Peyer's patch (tissue), 4 donors: ENCODE measurements around the gene CFL2. TPM values are rescaled to one million over a fixed set of nuclear protein-coding genes. Genes with fewer than 3 reads are reported as not detected.

Experiments used
- DNase-seq, 3 donors: peaks; one replicate each; pipeline ENCODE4 v3.0.0-alpha.2; 2017 to 2019
- H3K27ac ChIP-seq, 4 donors: fragments of 200-600 bp; sonication (generic); one replicate each; pipeline ENCODE4 v1.5.1; 2016 to 2019
- H3K27me3 ChIP-seq, 2 donors: fragments of 200-600 bp; sonication (generic); one replicate each; pipeline ENCODE4 v1.5.1; 2019
- H3K36me3 ChIP-seq, 3 donors: fragments of 200-600 bp; sonication (generic); one replicate each; pipeline ENCODE4 v1.5.1; 2016 to 2019
- H3K4me1 ChIP-seq, 4 donors: fragments of 200-600 bp; sonication (generic); one replicate each; pipeline ENCODE4 v1.5.1; 2016 to 2019
- H3K4me3 ChIP-seq, 4 donors: fragments of 200-600 bp; sonication (generic); 1 replicate in 3 of 4; 2 replicates in 1 of 4; pipeline ENCODE4 v1.5.1; 2016 to 2019; ENCODE audit warnings: mild to moderate bottlenecking in 1 of 4
- H3K9me3 ChIP-seq, 4 donors: fragments of 200-600 bp; sonication (generic); one replicate each; pipeline ENCODE4 v1.5.1; 2016 to 2019; ENCODE audit warnings: mild to moderate bottlenecking in 1 of 4
- CTCF ChIP-seq, 6 experiments: fragments of 450-650 bp in 4 of 6; fragments of 200-600 bp in 2 of 6; sonication (generic) in 1 of 6; IDR thresholded peaks; one replicate each; pipeline ENCODE4 v1.5.1; 2017 to 2019; ENCODE audit warnings: antibody characterized with exemption in 6 of 6, mild to moderate bottlenecking in 3 of 6, moderate library complexity in 1 of 6
- POLR2A ChIP-seq, 2 donors: fragments of 450-650 bp; IDR thresholded peaks; one replicate each; pipeline ENCODE4 v1.5.1; 2017; ENCODE audit warnings: antibody characterized with exemption in 2 of 2, mild to moderate bottlenecking in 2 of 2, moderate library complexity in 2 of 2
- small RNA-seq, 2 donors: library from RNA; depleted of rRNA; stranded (forward); fragments of <200 nt; gene quantifications; one replicate each; pipeline ENCODE3, GENCODE V24; 2016
- total RNA-seq, 4 donors: library from RNA; depleted of rRNA; stranded (reverse); fragments of >200 nt; gene quantifications; one replicate each; pipeline ENCODE4 v1.1.0, GENCODE V29; 2016

CFL2 gene
- total RNA-seq, 4 donors from 2014 or later = 5.2 to 15.8 (median 11.5) TPM

GRCh38 chr14:34665785-34666435 is 48.5 kb downstream of the CFL2 start:
- TF ChIP-seq CTCF (IDR thresholded peaks at IDR 0.05) (no peak), POLR2A (IDR thresholded peaks at IDR 0.05) (no peak)
- H3K9me3 ChIP-seq = no peaks in the 10 kb centered on the region
- H3K27me3 ChIP-seq = no peaks in the 10 kb centered on the region
- H3K27ac ChIP-seq = peak overlapping the region in 2 of 4 donors; percentile 22 to 25
- no peaks in the 10 kb centered on the region for H3K4me1 ChIP-seq
- H3K36me3 ChIP-seq = no peaks in the 10 kb centered on the region
- H3K4me3 ChIP-seq = no peak overlapping the region
- DNase-seq = peak in 2 of 3 donors; percentile 32 to 59

GRCh38 chr14:34662561-34663088 is 51.8 kb downstream of the CFL2 start:
- no peak overlapping the region for H3K27ac ChIP-seq
- TF ChIP-seq POLR2A (IDR thresholded peaks at IDR 0.05) = no peak
- TF ChIP-seq CTCF (IDR thresholded peaks at IDR 0.05) = no peak
- no peaks in the 10 kb centered on the region for H3K9me3 ChIP-seq
- DNase-seq = no peak
- H3K36me3 ChIP-seq = no peaks in the 10 kb centered on the region
- no peaks in the 10 kb centered on the region for H3K4me1 ChIP-seq
- H3K4me3 ChIP-seq = no peak overlapping the region
- H3K27me3 ChIP-seq = no peaks in the 10 kb centered on the region

- no peak for TF ChIP-seq POLR2A (IDR thresholded peaks at IDR 0.05)
- no peak for TF ChIP-seq CTCF (IDR thresholded peaks at IDR 0.05)
- no peak overlapping the region for H3K27ac ChIP-seq
- H3K4me3 ChIP-seq = no peak overlapping the region
- no peaks in the 10 kb centered on the region for H3K27me3 ChIP-seq
- DNase-seq = no peak
- no peaks in the 10 kb centered on the region for H3K4me1 ChIP-seq
- H3K9me3 ChIP-seq = no peaks in the 10 kb centered on the region
- H3K36me3 ChIP-seq = no peaks in the 10 kb centered on the region
These were observed 53.6 kb downstream of the CFL2 start for GRCh38 chr14:34660796-34661195.

Small RNA genes lying within 50 kb of the gene (small RNA-seq; reads per million reads assigned to genes)
- gene RNU6-1261P = 0 reads per million in 2 donors

Other genes starting within 250 kb of the CFL2 start
- gene EAPP, start 174.9 kb downstream of the CFL2 start, total RNA-seq = 10 to 100 TPM; 27.2 to 52.0 (median 45.3) TPM
- 10 to 100 TPM; 46.8 to 90.2 (median 64.9) TPM for gene SNX6, start 84.4 kb downstream of the CFL2 start, total RNA-seq
- gene BAZ1A, start 160.8 kb upstream of the CFL2 start, total RNA-seq = 10 to 100 TPM; 26.3 to 61.1 (median 29.1) TPM